Left ventricle myocardium inferior (tissue), 1 donor: Measurements from ENCODE around the gene KRTAP3-3. TPM values are rescaled to one million over a fixed set of nuclear protein-coding genes. Genes with fewer than 3 reads are reported as not detected.
"Not testable (repeated sequence)": the region's sequence is repeated elsewhere in the genome, so short reads cannot be mapped to it uniquely, and the experiment has no call there.

Experiments used
- DNase-seq: peaks from one replicate; pipeline ENCODE4 v3.0.0-alpha.2; 2020
- H3K27ac ChIP-seq: fragments of 200-600 bp; replicated peaks from 2 replicates; pipeline ENCODE4 v1.8.0; 2021
- H3K27me3 ChIP-seq: fragments of 200-600 bp; 2 replicates; pipeline ENCODE4 v1.8.0; 2021; ENCODE audit warnings: low read depth
- H3K36me3 ChIP-seq: fragments of 200-600 bp; 2 replicates; pipeline ENCODE4 v1.8.0; 2021
- H3K4me1 ChIP-seq: fragments of 200-600 bp; 2 replicates; pipeline ENCODE4 v1.8.0; 2021
- H3K4me3 ChIP-seq: fragments of 200-600 bp; 2 replicates; pipeline ENCODE4 v1.8.0; 2021; ENCODE audit warnings: mild to moderate bottlenecking, moderate library complexity
- H3K9me3 ChIP-seq: fragments of 200-600 bp; replicated peaks from 2 replicates; pipeline ENCODE4 v1.8.0; 2021
- intact Hi-C: fragments of 100-400 bp; cut with micrococcal nuclease; formaldehyde crosslinking; loops from one replicate; pipeline ENCODE4 v1.11.0; 2022
- long read RNA-seq: library from polyadenylated mRNA; unstranded; transcript quantifications from one replicate; pipeline ENCODE4 v2.0.0, GENCODE V29; 2021
- total RNA-seq: library from RNA; stranded (reverse); fragmentation: NEBNext Ultra II Directional; extraction: Animal tissue kit (Norgen Biotek cat#: 25700); gene quantifications from one replicate; pipeline ENCODE4 v1.2.1, GENCODE V29; 2021
- TF ChIP-seq, protein P1 (sequence below): fragments of 200-600 bp; IDR thresholded peaks from 2 replicates; pipeline ENCODE4 v1.8.0; 2021; ENCODE audit warnings: antibody characterized with exemption, mild to moderate bottlenecking, borderline replicate concordance
- donor health status: DM: no; HTN: yes; CAD: no; lungs with severe emphysema.

Gene KRTAP3-3
- total RNA-seq: not detected
- long read RNA-seq: 0 reads

- no peak within 1 kb of the TSS for H3K27ac ChIP-seq
- no peaks in the 10 kb centered on the region for H3K36me3 ChIP-seq
- TF ChIP-seq, protein P1, sequence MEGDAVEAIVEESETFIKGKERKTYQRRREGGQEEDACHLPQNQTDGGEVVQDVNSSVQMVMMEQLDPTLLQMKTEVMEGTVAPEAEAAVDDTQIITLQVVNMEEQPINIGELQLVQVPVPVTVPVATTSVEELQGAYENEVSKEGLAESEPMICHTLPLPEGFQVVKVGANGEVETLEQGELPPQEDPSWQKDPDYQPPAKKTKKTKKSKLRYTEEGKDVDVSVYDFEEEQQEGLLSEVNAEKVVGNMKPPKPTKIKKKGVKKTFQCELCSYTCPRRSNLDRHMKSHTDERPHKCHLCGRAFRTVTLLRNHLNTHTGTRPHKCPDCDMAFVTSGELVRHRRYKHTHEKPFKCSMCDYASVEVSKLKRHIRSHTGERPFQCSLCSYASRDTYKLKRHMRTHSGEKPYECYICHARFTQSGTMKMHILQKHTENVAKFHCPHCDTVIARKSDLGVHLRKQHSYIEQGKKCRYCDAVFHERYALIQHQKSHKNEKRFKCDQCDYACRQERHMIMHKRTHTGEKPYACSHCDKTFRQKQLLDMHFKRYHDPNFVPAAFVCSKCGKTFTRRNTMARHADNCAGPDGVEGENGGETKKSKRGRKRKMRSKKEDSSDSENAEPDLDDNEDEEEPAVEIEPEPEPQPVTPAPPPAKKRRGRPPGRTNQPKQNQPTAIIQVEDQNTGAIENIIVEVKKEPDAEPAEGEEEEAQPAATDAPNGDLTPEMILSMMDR: no peak
- peaks cover 85% of the 10 kb centered on the region for H3K27me3 ChIP-seq
- H3K4me3 ChIP-seq: no peak within 1 kb of the TSS
- intact Hi-C loops: no loop called here
- H3K9me3 ChIP-seq: peaks cover 7% of the 10 kb centered on the region
- DNase-seq: no peak
- no peaks in the 10 kb centered on the region for H3K4me1 ChIP-seq
Observed at GRCh38 chr17:40993839-40994238, at the start of gene KRTAP3-3. Gene KRTAP3-3, minus strand, starts transcription at chr17:40994164. Its CDS starts 67 bp downstream, at chr17:40994097.

DNA sequence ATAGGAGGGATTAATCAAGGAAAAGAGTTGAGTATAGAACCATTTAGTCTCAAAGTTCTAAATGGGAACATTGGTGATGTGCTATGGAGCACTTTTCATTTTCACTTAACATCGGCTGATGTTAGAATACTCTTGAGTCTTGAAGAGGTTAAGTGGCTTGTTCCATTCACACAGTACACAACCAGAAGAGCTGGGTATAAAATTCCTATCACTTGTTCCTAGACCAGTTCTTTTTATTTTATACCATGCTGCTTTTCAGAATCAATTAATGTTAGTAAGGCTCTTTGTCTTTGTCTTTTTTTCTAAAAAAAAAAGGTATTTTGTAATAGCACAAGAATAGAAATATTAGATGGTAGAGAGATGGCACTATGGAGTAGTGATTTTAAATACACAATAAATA, 49.0 kb upstream of the KRTAP3-3 start:
- peaks cover 11% of the 10 kb centered on the region for H3K9me3 ChIP-seq
- no peak overlapping the region for H3K4me3 ChIP-seq
- TF ChIP-seq, protein P1: no peak
- H3K4me1 ChIP-seq: no peaks in the 10 kb centered on the region
- intact Hi-C loops: no loop called here
- no peaks in the 10 kb centered on the region for H3K36me3 ChIP-seq
- DNase-seq: no peak
- H3K27ac ChIP-seq: no peak overlapping the region
- peaks cover 48% of the 10 kb centered on the region for H3K27me3 ChIP-seq

- H3K4me3 ChIP-seq, intact Hi-C loops, H3K4me1 ChIP-seq, H3K36me3 ChIP-seq, H3K27ac ChIP-seq, DNase-seq: not testable (repeated sequence)
- H3K27me3 ChIP-seq: peaks cover 51% of the 10 kb centered on the region
- H3K9me3 ChIP-seq: peaks cover 11% of the 10 kb centered on the region
Observed at GRCh38 chr17:41040783-41041571, 47.0 kb upstream of the KRTAP3-3 start, which contains the start of gene KRTAP1-1. Gene KRTAP1-1, minus strand, starts transcription at chr17:41041450. Its CDS starts 53 bp downstream, at chr17:41041397.

DNA sequence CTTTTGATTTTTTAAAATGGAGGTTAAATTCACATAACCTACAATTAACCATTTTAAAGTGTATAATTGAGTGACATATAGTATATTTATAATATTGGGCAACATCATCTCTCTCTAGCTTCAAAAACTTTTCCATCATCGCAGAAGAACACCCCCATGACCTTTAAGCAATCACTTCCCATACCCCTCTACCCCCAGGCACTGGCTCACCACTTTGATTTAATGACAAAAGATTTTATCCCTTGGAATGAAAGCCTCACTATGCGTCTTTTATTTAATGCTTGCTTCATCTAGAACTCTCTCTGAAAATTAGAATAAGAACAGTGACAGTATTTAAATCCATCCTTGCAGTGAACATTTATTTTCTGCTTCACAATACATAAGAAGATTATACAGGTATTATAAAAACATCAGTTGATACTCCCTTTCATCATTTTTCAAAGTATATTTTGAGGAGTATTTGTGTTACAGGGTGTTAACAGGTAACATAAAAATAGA, 43.9 kb upstream of the KRTAP3-3 start:
- no peaks in the 10 kb centered on the region for H3K36me3 ChIP-seq
- H3K4me3 ChIP-seq: no peak overlapping the region
- DNase-seq: no peak
- peaks cover 53% of the 10 kb centered on the region for H3K27me3 ChIP-seq
- intact Hi-C loops: no loop called here
- H3K4me1 ChIP-seq: no peaks in the 10 kb centered on the region
- H3K9me3 ChIP-seq: peaks cover 4% of the 10 kb centered on the region
- no peak overlapping the region for H3K27ac ChIP-seq
- TF ChIP-seq, protein P1: no peak

GRCh38 chr17:41034346-41034935, 40.5 kb upstream of the KRTAP3-3 start, which contains the start of gene KRTAP1-3:
Gene KRTAP1-3, minus strand, starts transcription at chr17:41034874. Its CDS starts 53 bp downstream, at chr17:41034821.
- H3K4me1 ChIP-seq, H3K9me3 ChIP-seq, H3K36me3 ChIP-seq, intact Hi-C loops, H3K4me3 ChIP-seq, DNase-seq, H3K27ac ChIP-seq: not testable (repeated sequence)
- peaks cover 64% of the 10 kb centered on the region for H3K27me3 ChIP-seq

GRCh38 chr17:41029633-41030245, 35.8 kb upstream of the KRTAP3-3 start, which contains the start of gene KRTAP1-4:
Gene KRTAP1-4, minus strand, starts transcription at chr17:41030195. Its CDS starts 117 bp downstream, at chr17:41030078.
- peaks cover 75% of the 10 kb centered on the region for H3K27me3 ChIP-seq
- TF ChIP-seq, protein P1: no peak
- no peaks in the 10 kb centered on the region for H3K9me3 ChIP-seq
- intact Hi-C loops: no loop called here
- no peak for DNase-seq
- H3K4me1 ChIP-seq: no peaks in the 10 kb centered on the region
- no peak within 1 kb of the TSS for H3K4me3 ChIP-seq
- H3K36me3 ChIP-seq: no peaks in the 10 kb centered on the region
- H3K27ac ChIP-seq: no peak within 1 kb of the TSS
